Midbrain (tissue), 1 donor: Measurements from ENCODE around the gene MRAP2.

Source experiments
- DNase-seq: peaks from one replicate; lab custom pipeline; 2025; lab: John Stamatoyannopoulos, UW

MRAP2 gene

GRCh38 chr6:84033523-84034451 lies at the start of gene MRAP2:
Gene MRAP2, plus strand, starts transcription at chr6:84033772. Its CDS starts 21,547 bp downstream, at chr6:84055319.
- no peak for DNase-seq

DNA sequence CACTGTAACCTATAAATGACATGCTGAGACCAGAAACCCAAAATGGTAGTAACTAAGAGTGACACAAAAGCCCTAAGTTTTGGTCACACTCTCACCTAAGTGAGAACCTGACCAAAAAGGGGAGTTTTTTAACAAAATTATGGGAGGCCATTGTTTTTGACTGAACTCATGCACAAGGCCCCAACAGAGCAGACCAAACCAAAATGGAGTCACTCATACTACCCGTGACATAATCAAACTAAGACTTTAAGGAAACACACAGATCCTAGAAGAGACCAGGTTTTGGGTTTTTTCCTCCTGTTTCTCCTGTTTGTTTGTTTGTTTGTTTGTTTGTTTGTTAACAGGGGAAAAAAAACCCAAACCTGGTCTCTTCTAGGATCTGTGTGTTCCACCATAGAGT lies 49.2 kb upstream of the MRAP2 start:
- DNase-seq, result no peak

- DNase-seq, result no peak
These were observed 48.3 kb upstream of the MRAP2 start for GRCh38 chr6:83985308-83985713.

DNA sequence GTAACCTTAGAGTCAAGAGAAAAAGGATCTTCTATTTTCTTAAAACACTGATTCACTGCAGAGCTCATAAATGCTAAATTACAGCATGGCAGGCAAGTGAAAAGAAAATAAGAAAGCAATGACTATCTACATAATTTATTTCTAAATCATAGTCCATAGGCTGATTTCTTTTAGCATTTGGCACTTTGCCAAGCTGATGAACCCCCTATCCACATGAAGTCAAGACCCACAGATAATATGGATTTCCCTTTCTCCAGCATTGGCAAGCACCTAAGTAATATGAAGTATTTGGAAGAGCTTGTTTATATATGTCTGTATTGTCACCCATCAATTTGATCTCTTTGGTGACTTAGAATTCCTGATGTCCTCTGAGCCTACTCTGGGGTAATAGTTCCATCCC lies 47.9 kb upstream of the MRAP2 start:
- no peak for DNase-seq

DNA sequence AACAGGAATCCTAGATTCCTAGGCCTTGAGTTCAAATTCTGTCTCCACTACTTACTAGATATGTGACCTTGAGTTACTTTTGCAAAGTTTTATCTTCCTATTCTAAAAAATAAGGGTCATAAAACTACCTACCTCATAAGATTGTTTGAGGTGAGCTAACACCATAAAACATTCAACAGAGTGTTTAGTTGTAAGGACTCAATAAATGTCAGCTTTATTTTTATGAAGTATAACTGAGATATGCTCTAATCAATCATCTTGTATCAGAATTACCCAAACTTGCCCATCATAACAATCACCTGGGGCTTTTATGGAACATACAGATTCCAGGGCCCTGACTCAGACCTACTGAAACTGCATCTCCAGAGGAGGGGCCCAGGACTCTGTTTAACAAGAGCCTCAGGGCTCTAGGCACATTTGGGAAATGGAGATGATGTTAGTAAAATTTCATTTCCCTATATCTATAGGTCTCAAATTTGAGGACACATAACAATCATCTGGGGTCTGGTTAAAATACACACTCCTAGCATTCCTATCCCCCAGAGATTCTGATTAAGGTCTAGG lies 35.5 kb upstream of the MRAP2 start:
- no peak for DNase-seq

GRCh38 chr6:84001119-84001518 lies 32.5 kb upstream of the MRAP2 start:
- DNase-seq, result no peak

GRCh38 chr6:84002226-84002625 lies 31.3 kb upstream of the MRAP2 start:
- no peak for DNase-seq

- DNase-seq, result no peak
These were observed 30.4 kb upstream of the MRAP2 start for GRCh38 chr6:84003131-84003530.

DNA sequence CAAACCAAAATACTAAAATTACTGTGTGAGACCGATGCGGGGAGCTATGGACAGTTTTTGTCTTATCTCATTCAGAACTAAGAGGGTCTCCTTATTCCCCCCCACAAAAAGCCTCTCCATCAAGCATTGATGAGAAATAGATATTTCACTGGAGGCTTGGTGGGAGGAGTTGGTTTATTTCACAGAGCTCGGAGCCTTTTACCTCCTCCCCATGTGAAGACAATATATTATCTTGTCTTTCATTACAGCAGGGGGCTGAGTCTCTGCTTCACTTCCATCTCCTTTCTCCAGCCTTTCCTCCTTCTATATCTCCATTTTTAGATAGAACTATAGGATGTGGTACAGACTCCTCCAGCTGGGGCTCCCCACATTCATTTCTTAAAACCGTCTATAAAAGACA lies 29.9 kb upstream of the MRAP2 start:
- DNase-seq, result no peak

DNA sequence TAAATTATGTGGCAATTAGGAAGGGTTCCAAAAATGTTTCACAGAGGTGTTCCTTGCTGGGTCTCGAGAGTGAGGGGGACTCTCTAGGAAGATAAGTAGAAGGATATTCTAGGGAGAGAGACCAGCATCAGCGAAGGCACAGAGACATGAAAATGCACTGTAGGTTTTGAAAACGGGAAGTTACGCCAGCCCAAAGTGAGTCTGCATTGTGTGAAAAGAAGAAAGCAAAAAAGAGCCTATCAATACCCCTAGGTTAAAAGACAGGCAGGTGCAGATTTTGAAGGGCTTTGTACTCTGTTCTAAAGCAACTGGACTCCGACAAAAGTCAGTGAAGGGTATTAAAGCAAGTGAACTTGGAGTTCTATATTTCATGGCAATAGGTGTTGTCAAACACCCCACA lies 25.7 kb upstream of the MRAP2 start:
- no peak for DNase-seq

GRCh38 chr6:84013354-84013753 lies 20.2 kb upstream of the MRAP2 start:
- no peak for DNase-seq

- no peak for DNase-seq
These were observed 19.6 kb upstream of the MRAP2 start for GRCh38 chr6:84013931-84014330.

DNA sequence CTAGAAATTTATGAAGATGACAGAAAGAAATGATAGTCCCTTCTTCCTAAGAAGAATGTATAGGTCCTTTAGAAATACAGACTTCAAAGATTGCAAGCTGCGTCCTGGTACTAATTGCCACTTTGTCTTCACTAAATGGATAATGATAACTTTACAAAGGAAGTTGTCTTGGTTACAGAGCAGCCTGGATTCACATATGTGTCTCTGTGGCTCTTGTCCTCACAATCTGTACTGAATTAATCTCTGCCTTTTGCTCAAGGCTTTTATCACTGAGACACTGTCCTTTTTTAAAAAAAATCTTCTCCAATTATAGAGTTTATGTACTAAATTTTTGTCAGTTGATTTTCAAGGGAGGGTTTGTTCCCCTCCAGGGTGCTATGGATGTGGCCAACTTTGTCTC lies 17.5 kb upstream of the MRAP2 start:
- no peak for DNase-seq

- no peak for DNase-seq
These were observed 15.7 kb upstream of the MRAP2 start for GRCh38 chr6:84017709-84018452.

DNA sequence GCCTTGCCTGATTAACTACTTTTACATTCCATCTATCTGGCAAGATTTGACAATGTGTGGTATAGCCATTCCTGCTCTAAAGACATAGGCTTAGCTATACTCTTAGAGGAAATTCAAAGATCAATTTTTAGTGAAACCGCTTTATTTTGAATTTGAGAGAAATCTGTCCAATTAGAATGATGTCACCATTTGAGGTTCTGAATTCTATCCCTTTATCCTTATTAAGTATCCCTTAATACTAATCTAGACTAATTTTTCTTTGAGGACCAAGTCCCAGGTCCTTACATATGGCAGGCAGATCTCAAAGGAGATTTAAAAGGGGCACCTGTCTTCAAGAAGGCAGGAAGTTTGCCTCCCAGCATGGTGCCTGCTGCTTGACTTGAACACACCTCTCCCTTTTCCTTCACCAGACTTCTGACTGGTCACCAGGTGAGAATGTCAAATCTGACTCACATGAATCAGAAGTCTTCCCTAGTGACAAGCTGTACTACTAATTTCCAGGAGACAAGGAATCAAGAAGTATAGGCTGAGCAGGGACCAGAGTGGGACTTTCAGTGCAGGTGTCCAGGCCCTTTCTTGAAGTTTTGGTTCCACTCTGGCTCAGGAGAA lies 15.0 kb upstream of the MRAP2 start:
- DNase-seq, result no peak

DNA sequence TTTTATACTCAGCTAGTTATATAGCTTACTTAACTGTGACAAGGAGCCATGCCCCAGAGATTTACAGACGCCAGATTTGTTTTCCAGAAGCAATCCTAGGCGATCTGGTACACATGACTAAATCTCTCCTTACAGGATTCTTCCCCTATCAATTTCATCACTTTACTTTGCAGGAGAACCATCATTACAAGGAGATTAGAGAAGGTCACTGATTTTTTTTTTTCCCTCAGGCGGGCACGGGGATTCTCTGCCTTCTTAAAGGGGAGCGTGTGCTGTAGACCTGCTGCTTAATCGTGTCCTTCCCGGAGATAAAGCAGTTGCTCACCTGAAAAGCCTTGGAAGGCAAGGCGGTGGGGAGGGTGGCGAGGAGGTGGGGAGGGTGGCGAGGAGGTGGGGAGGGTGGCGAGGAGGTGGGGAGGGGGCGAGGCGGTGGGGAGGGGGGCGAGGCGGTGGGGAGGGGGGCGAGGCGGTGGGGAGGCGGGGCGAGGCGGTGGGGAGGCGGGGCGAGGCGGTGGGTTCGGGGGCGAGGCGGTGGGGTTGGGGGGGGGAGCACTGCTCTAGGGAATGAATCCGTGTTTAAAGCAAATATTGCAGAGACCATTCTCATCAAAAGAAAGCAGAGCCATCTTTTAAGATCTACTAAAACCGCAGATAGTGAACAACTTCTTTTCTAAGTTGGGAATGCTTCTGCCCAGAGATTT lies 14.3 kb upstream of the MRAP2 start:
- DNase-seq, result no peak

DNA sequence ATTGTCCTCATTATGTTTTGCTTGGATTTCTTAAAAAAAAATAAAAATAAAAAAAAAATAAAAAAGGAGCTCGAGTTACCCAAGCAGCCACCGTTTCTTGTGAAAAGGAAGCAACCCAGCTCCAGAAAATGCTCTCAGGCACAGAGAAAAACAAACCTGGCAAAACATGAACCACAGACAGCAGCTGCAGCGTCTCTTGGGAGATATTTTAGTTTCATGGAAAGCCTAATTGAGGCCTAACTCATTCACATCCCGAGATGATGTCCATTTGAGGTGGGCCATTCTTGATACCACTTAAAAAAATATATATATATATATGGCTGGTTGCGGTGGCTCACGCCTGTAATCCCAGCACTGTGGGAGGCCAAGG lies 13.7 kb upstream of the MRAP2 start:
- DNase-seq, result no peak

- no peak for DNase-seq
These were observed 11.9 kb upstream of the MRAP2 start for GRCh38 chr6:84021625-84022024.

DNA sequence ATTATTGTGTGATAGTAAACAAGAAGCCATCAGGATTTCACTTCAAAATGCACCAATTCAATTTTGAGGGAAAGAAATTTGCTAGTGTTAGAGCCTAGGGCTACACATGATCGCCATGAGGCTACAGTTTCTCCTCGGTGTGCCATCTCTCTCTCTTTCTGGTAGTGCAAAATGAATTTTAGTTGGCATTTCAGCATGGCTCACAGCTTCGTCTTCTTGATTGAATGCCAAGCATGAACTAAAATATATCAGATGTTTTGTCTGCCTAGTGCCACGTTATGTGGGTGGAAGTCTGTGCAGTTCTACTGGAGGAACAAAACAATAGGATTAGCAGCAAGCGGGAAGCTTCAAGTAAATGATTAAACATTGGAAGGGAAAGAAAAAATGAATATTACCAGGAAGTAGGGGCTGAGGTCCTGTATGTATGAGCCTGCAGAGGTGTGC lies 6.8 kb upstream of the MRAP2 start:
- DNase-seq, result no peak

GRCh38 chr6:84027340-84028181 lies 6.0 kb upstream of the MRAP2 start:
- no peak for DNase-seq

- DNase-seq, result no peak
These were observed 5.2 kb upstream of the MRAP2 start for GRCh38 chr6:84028350-84028749.
